Ascending aorta (tissue), 2 donors: ENCODE results near the gene SRGAP3. TPM values are rescaled to one million over a fixed set of nuclear protein-coding genes. Genes with fewer than 3 reads are reported as not detected.

Experiments used
- DNase-seq, 2 donors: peaks; one replicate each; pipeline ENCODE4 v3.0.0-alpha.2; 2019; ENCODE audit warnings: low spot score in 2 of 2
- H3K27ac ChIP-seq, 2 donors: fragments of 200-600 bp; sonication (generic); one replicate each; pipeline ENCODE4 v1.5.1; 2016 to 2017; ENCODE audit warnings: mild to moderate bottlenecking in 1 of 2
- H3K27me3 ChIP-seq: fragments of 200-600 bp; sonication (generic); one replicate; pipeline ENCODE4 v1.5.1; 2017
- H3K36me3 ChIP-seq, 2 donors: fragments of 200-600 bp; sonication (generic); one replicate each; pipeline ENCODE4 v1.5.1; 2016
- H3K4me1 ChIP-seq, 2 donors: fragments of 200-600 bp; sonication (generic); one replicate each; pipeline ENCODE4 v1.5.1; 2016 to 2017; ENCODE audit warnings: mild to moderate bottlenecking in 1 of 2
- H3K4me3 ChIP-seq, 2 donors: fragments of 200-600 bp; sonication (generic); one replicate each; pipeline ENCODE4 v1.5.1; 2016 to 2017; ENCODE audit warnings: mild to moderate bottlenecking in 1 of 2
- H3K9me3 ChIP-seq, 2 donors: fragments of 200-600 bp; sonication (generic); one replicate each; pipeline ENCODE4 v1.5.1; 2016
- CTCF ChIP-seq, 3 experiments: fragments of 200-600 bp in 2 of 3; fragments of 450-650 bp in 1 of 3; sonication (generic) in 2 of 3; IDR thresholded peaks; one replicate each; pipeline ENCODE4 v1.5.1; 2016 to 2019; ENCODE audit warnings: antibody characterized with exemption in 3 of 3, mild to moderate bottlenecking in 1 of 3, moderate library complexity in 1 of 3
- intact Hi-C: fragments of 100-400 bp; cut with DNase I; formaldehyde crosslinking; loops from one replicate; pipeline ENCODE4 v1.15.1; 2023
- total RNA-seq: library from RNA; depleted of rRNA; stranded (reverse); fragments of >200 nt; gene quantifications from one replicate; pipeline ENCODE4 v1.1.0, GENCODE V29; 2016

The SRGAP3 gene
- total RNA-seq, 1 donor from 2014 or later, result 1.6 TPM

GRCh38 chr3:9238276-9238675 is 11.2 kb downstream of the SRGAP3 start:
- Histone ChIP-seq H3K4me1 (no peaks in the 10 kb centered on the region), H3K9me3 (no peaks in the 10 kb centered on the region), H3K36me3 (no peaks in the 10 kb centered on the region), H3K27ac (no peak overlapping the region), H3K4me3 (no peak overlapping the region), H3K27me3 (no peaks in the 10 kb centered on the region)
- no peak for TF ChIP-seq CTCF (IDR thresholded peaks at IDR 0.05)
- intact Hi-C loops, result no loop called here
- DNase-seq, result no peak

GRCh38 chr3:9233814-9234600 is 15.4 kb downstream of the SRGAP3 start:
- no peaks in the 10 kb centered on the region for H3K9me3 ChIP-seq
- no peak for TF ChIP-seq CTCF (IDR thresholded peaks at IDR 0.05)
- intact Hi-C loops, result no loop called here

GRCh38 chr3:9233101-9233500 is 16.3 kb downstream of the SRGAP3 start:
- no peak overlapping the region for H3K27ac ChIP-seq
- intact Hi-C loops, result no loop called here
- no peak for TF ChIP-seq CTCF (IDR thresholded peaks at IDR 0.05)

More at GRCh38 chr3:9233814-9234600, 15.4 kb downstream of the SRGAP3 start:
- DNase-seq, result no peak
- Histone ChIP-seq H3K27me3 (no peaks in the 10 kb centered on the region), H3K4me3 (no peak overlapping the region), H3K27ac (no peak overlapping the region), H3K4me1 (peaks cover 0 to 2% of the 10 kb centered on the region in 2 donors), H3K36me3 (no peaks in the 10 kb centered on the region)

GRCh38 chr3:9231937-9232336 is 17.5 kb downstream of the SRGAP3 start:
- Histone ChIP-seq H3K4me3 (no peak overlapping the region), H3K36me3 (no peaks in the 10 kb centered on the region), H3K27ac (no peak overlapping the region), H3K9me3 (no peaks in the 10 kb centered on the region), H3K27me3 (no peaks in the 10 kb centered on the region), H3K4me1 (peaks cover 0 to 2% of the 10 kb centered on the region in 2 donors)
- intact Hi-C loops, result no loop called here
- no peak for TF ChIP-seq CTCF (IDR thresholded peaks at IDR 0.05)
- DNase-seq, result no peak

More at GRCh38 chr3:9233101-9233500, 16.3 kb downstream of the SRGAP3 start:
- Histone ChIP-seq H3K27me3 (no peaks in the 10 kb centered on the region), H3K36me3 (no peaks in the 10 kb centered on the region), H3K9me3 (no peaks in the 10 kb centered on the region), H3K4me3 (no peak overlapping the region), H3K4me1 (peaks cover 0 to 2% of the 10 kb centered on the region in 2 donors)
- DNase-seq, result no peak

GRCh38 chr3:9231471-9231870 is 18.0 kb downstream of the SRGAP3 start:
- Histone ChIP-seq H3K36me3 (no peaks in the 10 kb centered on the region), H3K27ac (no peak overlapping the region), H3K4me3 (no peak overlapping the region), H3K4me1 (peaks cover 0 to 2% of the 10 kb centered on the region in 2 donors), H3K27me3 (no peaks in the 10 kb centered on the region), H3K9me3 (no peaks in the 10 kb centered on the region)
- intact Hi-C loops, result no loop called here
- no peak for TF ChIP-seq CTCF (IDR thresholded peaks at IDR 0.05)
- DNase-seq, result no peak
